ENCODE measurements around the gene LMTK2. TPM values are rescaled to one million over a fixed set of nuclear protein-coding genes. Genes with fewer than 3 reads are reported as not detected.

LMTK2 gene
- total RNA-seq, 1 donor from 2014 or later: 15.1 TPM

- Mint-ChIP-seq H3K36me3 (ENCODE audit: low read depth) (peaks cover 31% of the 10 kb centered on the region), H3K4me1 (no peaks in the 10 kb centered on the region), H3K27ac (no peak overlapping the region), H3K4me3 (no peak overlapping the region), H3K27me3 (no peaks in the 10 kb centered on the region), H3K9me3 (no peaks in the 10 kb centered on the region)
- intact Hi-C loops (cut with micrococcal nuclease): no loop called here
- no peak for DNase-seq
Measured at GRCh38 chr7:98234429-98235147, 127.9 kb downstream of the LMTK2 start.

GRCh38 chr7:98235901-98236300, 129.2 kb downstream of the LMTK2 start:
- Mint-ChIP-seq H3K27ac (no peak overlapping the region), H3K36me3 (ENCODE audit: low read depth) (peaks cover 29% of the 10 kb centered on the region), H3K4me3 (no peak overlapping the region), H3K9me3 (no peaks in the 10 kb centered on the region), H3K27me3 (no peaks in the 10 kb centered on the region), H3K4me1 (no peaks in the 10 kb centered on the region)
- no peak for DNase-seq
- intact Hi-C loops (cut with micrococcal nuclease): no loop called here

- H3K27me3 Mint-ChIP-seq: no peaks in the 10 kb centered on the region
- no peak for DNase-seq
- peaks cover 36% of the 10 kb centered on the region for H3K36me3 Mint-ChIP-seq (ENCODE audit: low read depth)
- H3K4me3 Mint-ChIP-seq: no peak overlapping the region
- intact Hi-C loops (cut with micrococcal nuclease): no loop called here
- no peaks in the 10 kb centered on the region for H3K4me1 Mint-ChIP-seq
- H3K27ac Mint-ChIP-seq: no peak overlapping the region
- no peaks in the 10 kb centered on the region for H3K9me3 Mint-ChIP-seq
Measured at GRCh38 chr7:98236355-98237185, 129.9 kb downstream of the LMTK2 start.

DNA sequence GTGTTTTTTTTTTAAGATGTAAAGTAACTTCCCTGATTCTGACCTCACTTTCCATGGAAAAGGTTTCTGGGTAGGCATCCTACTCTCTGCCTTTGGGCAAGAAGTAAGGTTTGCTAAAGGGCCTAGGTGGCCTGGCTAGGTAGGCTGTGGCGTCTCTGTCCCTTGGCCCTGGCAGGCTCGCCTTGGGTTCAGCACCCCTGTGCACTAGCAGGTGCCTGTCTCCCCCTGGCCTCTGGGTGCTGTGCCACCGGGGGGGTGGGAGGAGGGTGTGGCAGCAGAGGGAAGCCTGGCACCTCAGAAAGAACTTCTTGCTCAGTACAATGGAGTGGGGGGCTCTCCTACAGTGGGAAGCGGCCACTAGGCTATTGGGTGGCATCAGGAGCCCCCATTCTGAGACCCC, 131.4 kb downstream of the LMTK2 start:
- Mint-ChIP-seq H3K27me3 (no peaks in the 10 kb centered on the region), H3K36me3 (ENCODE audit: low read depth) (peaks cover 40% of the 10 kb centered on the region), H3K4me3 (no peak overlapping the region), H3K9me3 (no peaks in the 10 kb centered on the region), H3K4me1 (no peaks in the 10 kb centered on the region), H3K27ac (no peak overlapping the region)
- DNase-seq: no peak
- intact Hi-C loops (cut with micrococcal nuclease): no loop called here

DNA sequence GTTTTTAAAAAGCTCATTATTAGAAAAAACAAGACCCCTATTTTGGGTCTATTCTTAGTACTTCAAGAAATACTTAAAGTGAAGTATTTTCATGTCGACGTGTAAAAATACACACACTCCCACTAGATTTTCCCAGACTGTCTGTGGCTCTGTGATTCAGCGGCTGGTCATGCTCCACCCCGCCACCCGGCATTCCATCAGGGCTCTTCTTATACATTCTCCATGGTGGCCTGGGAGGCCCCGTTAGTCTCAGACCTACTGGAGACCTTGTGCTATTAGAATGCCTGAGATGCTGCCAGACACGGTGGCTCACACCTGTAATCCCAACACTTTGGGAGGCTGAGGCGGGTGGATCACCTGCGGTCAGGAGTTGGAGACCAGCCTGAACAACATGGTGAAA, 132.3 kb downstream of the LMTK2 start:
- Mint-ChIP-seq H3K36me3 (ENCODE audit: low read depth) (peaks cover 40% of the 10 kb centered on the region), H3K4me1 (no peaks in the 10 kb centered on the region), H3K4me3 (no peak overlapping the region), H3K9me3 (no peaks in the 10 kb centered on the region), H3K27me3 (no peaks in the 10 kb centered on the region), H3K27ac (no peak overlapping the region)
- DNase-seq: no peak
- intact Hi-C loops (cut with micrococcal nuclease): no loop called here

DNA sequence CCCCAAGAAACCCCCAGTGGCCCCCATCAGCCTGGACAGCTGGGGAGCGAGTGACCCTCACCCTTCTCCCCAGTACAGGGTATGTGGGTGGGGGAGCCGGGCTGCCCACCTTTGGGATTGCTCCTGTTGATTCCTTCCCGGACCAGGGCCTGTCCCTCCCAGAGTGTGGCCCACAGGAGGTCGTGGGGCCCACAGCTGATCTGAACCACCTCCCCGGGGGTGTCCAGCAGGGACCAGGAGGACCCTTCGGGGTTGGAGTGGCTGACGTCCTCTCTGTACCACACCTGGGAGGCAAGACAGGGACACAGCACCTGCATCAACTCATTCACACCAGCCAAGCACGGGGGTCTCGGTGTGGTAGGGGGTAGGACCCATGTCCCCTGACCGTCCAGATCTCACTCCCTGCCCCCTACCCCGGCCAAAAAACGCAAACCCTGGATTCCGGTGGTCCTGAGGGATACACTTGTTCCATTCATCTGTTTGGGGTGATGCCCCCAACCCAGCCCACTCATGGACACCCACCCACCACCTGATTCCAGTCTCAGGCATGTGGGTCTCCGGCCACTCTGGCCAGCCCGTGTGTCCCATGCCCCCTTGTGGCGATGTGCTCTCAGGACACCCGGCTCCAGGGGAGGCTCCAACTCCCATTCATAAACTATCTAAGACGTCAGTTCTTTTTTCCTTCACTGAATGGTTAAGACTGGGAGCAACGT, 134.5 kb downstream of the LMTK2 start:
- no peaks in the 10 kb centered on the region for H3K27me3 Mint-ChIP-seq
- intact Hi-C loops (cut with micrococcal nuclease): no loop called here
- peak overlapping the region; percentile 4 for H3K27ac Mint-ChIP-seq
- peaks cover 39% of the 10 kb centered on the region for H3K36me3 Mint-ChIP-seq (ENCODE audit: low read depth)
- no peak overlapping the region for H3K4me3 Mint-ChIP-seq
- no peaks in the 10 kb centered on the region for H3K9me3 Mint-ChIP-seq
- peak; percentile 74 for DNase-seq
- no peaks in the 10 kb centered on the region for H3K4me1 Mint-ChIP-seq

DNA sequence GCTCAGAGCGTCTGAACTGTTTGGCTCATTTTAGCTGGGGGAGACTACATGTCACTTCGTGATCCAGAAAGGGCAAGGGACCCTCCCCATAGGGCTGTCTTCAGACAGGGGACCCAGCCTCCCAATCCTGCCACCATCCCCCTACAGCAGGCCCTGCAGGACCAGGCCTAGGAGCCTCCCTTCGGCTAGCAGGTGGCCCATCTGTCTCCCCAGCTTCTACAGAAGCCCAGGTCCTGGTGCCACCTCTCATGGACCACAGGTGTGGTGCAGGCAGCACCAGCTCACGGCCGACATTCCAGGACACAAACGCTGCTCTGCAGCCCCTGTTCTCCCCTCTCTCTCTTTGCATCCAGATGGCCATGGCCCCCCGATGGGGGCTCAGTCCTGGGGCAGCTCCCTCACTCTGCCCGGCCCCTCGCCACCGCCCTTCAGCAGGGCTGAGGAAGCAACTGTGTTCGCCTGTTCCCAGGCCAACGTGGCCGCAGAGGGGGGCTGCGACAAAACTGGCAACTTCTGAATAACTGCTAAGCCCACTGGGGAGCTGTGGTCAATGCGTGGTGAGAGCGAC, 135.1 kb downstream of the LMTK2 start:
- Mint-ChIP-seq H3K36me3 (ENCODE audit: low read depth) (peaks cover 38% of the 10 kb centered on the region), H3K27me3 (no peaks in the 10 kb centered on the region), H3K4me3 (no peak overlapping the region), H3K9me3 (no peaks in the 10 kb centered on the region), H3K4me1 (no peaks in the 10 kb centered on the region), H3K27ac (no peak overlapping the region)
- no peak for DNase-seq
- intact Hi-C loops (cut with micrococcal nuclease): no loop called here

DNA sequence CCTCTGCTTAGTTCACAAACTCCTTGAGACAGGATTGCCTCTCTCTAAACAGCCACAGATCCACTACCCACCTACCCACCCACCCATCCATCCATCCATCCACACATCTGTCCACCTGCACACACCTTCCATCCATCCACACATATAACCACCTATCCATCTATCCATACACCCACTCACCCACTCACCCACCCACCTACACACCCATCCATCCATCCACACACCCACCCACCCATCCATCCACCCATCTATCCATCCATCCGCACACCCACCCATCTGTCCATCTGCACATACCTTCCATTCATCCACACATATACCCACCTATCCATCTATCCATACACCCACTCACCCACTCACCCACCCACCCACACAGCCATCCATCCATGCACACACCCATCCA, 135.7 kb downstream of the LMTK2 start:
- DNase-seq: no peak
- no peaks in the 10 kb centered on the region for H3K27me3 Mint-ChIP-seq
- intact Hi-C loops (cut with micrococcal nuclease): no loop called here
- H3K36me3 Mint-ChIP-seq (ENCODE audit: low read depth): peaks cover 38% of the 10 kb centered on the region
- H3K4me3 Mint-ChIP-seq: no peak overlapping the region
- H3K9me3 Mint-ChIP-seq: no peaks in the 10 kb centered on the region
- H3K4me1 Mint-ChIP-seq: no peaks in the 10 kb centered on the region
- H3K27ac Mint-ChIP-seq: no peak overlapping the region

DNA sequence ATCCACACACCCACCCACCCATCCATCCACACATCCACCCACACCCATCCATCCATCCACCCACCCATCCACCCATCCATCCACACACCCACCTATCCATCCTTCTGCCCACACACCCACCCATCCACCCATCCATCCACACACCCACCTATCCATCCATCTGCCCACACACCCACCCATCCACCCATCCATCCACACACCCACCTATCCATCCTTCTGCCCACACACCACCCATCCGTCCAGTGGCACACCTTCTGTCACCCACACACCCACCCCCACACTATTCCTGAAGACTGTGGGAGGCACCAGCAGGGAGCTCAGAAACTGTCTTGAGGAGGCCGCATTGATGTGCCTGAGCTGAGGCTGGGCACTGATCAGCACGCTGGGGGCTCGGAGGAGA, 136.3 kb downstream of the LMTK2 start:
- H3K4me3 Mint-ChIP-seq: no peak overlapping the region
- H3K9me3 Mint-ChIP-seq: no peaks in the 10 kb centered on the region
- intact Hi-C loops (cut with micrococcal nuclease): no loop called here
- H3K27ac Mint-ChIP-seq: no peak overlapping the region
- H3K36me3 Mint-ChIP-seq (ENCODE audit: low read depth): peaks cover 41% of the 10 kb centered on the region
- peaks cover under 1% of the 10 kb centered on the region for H3K4me1 Mint-ChIP-seq
- no peak for DNase-seq
- no peaks in the 10 kb centered on the region for H3K27me3 Mint-ChIP-seq

- H3K4me3 Mint-ChIP-seq: no peak overlapping the region
- no peak overlapping the region for H3K27ac Mint-ChIP-seq
- DNase-seq: no peak
- H3K9me3 Mint-ChIP-seq: no peaks in the 10 kb centered on the region
- peaks cover 38% of the 10 kb centered on the region for H3K36me3 Mint-ChIP-seq (ENCODE audit: low read depth)
- intact Hi-C loops (cut with micrococcal nuclease): no loop called here
- no peaks in the 10 kb centered on the region for H3K27me3 Mint-ChIP-seq
- H3K4me1 Mint-ChIP-seq: peaks cover 14% of the 10 kb centered on the region
Measured at GRCh38 chr7:98244871-98245270, 138.2 kb downstream of the LMTK2 start.

- H3K27me3 Mint-ChIP-seq: no peaks in the 10 kb centered on the region
- peaks cover 34% of the 10 kb centered on the region for H3K4me1 Mint-ChIP-seq
- H3K4me3 Mint-ChIP-seq: peak overlapping the region; percentile 56
- peak overlapping the region; percentile 74 for H3K27ac Mint-ChIP-seq
- DNase-seq: no peak
- H3K9me3 Mint-ChIP-seq: no peaks in the 10 kb centered on the region
- intact Hi-C loops (cut with micrococcal nuclease): no loop called here
- H3K36me3 Mint-ChIP-seq (ENCODE audit: low read depth): peaks cover 27% of the 10 kb centered on the region
Measured at GRCh38 chr7:98248156-98248555, 141.5 kb downstream of the LMTK2 start.

DNA sequence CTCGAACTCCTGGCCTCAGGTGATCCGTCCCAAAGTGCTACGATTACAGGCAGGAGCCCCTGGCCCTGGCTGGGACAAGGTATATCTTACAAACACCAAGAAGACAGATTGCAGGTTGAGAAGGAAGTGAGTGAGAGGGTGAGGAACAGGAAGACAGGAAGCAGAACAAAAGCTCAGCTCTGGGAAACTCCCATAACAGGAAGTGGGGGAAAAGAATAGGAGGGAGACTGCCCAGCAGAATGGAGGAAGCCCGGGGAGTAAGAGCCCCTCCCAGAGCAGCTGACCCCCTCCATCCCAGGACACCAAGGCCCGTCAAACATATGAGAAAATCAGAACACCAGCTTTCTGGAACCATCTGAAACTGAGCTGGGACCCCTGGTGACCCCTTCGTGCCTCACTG, 142.4 kb downstream of the LMTK2 start:
- no peaks in the 10 kb centered on the region for H3K9me3 Mint-ChIP-seq
- H3K27me3 Mint-ChIP-seq: no peaks in the 10 kb centered on the region
- intact Hi-C loops (cut with micrococcal nuclease): no loop called here
- peak overlapping the region; percentile 56 for H3K4me3 Mint-ChIP-seq
- DNase-seq: peak; percentile 64
- H3K27ac Mint-ChIP-seq: peak overlapping the region; percentile 66
- H3K4me1 Mint-ChIP-seq: peaks cover 39% of the 10 kb centered on the region
- peaks cover 24% of the 10 kb centered on the region for H3K36me3 Mint-ChIP-seq (ENCODE audit: low read depth)

GRCh38 chr7:98250789-98251188, 144.1 kb downstream of the LMTK2 start:
- intact Hi-C loops (cut with micrococcal nuclease): loop anchor here (1.0 to 5.0 kb wide), 3 partner anchors 31 to 378 kb away; partner anchors contain the start of genes ASNS and BRI3
- H3K27ac Mint-ChIP-seq: peak overlapping the region; percentile 98
- H3K4me3 Mint-ChIP-seq: peak overlapping the region; percentile 98
- no peaks in the 10 kb centered on the region for H3K9me3 Mint-ChIP-seq
- no peaks in the 10 kb centered on the region for H3K27me3 Mint-ChIP-seq
- DNase-seq: peak; percentile 88
- H3K36me3 Mint-ChIP-seq (ENCODE audit: low read depth): peaks cover 28% of the 10 kb centered on the region
- peaks cover 46% of the 10 kb centered on the region for H3K4me1 Mint-ChIP-seq

All from activated CD4-positive, alpha-beta T cell treated with anti-CD3 and anti-CD28 coated beads, Interleukin-2, amount 10 ng/mL, durations not matched to agents 24 days and 14 days (primary cell).